ENCODE data around the gene TGFBR3L. TPM values are rescaled to one million over a fixed set of nuclear protein-coding genes. Genes with fewer than 3 reads are reported as not detected.
"Not testable (repeated sequence)": the region's sequence is repeated elsewhere in the genome, so short reads cannot be mapped to it uniquely, and the experiment has no call there.

Gene TGFBR3L
- total RNA-seq, 1 experiment from 2014 or later: 3.3 TPM

DNA sequence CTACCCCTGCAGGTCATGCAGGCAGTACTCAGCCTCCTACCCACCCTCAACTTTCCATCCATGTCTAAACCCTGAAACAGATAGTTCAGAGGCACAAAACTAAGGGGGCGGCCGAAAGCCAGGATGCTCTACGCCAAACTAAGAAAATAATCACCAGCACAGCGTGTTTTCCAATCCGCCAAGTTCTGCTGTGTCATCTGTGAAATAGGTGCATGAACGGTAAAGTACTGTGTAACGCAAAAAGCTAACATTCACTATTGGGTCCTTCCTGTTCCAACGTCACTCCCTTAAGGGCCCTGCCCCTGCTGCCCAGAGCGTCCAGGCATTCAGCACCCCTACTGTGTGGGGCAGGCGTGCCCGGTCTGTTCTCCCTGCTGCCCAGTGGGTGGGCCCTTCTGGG is 41.1 kb downstream of the TGFBR3L start:
- H3K27me3 Mint-ChIP-seq (ENCODE audit: insufficient read depth, unreplicated experiment): no peaks in the 10 kb centered on the region
- ChIA-PET CTCF (interaction anchor here (0.8 kb wide), 1 partner anchor 47 kb away, joined by 4 read pairs; no protein-coding TSS in a partner anchor), POLR2A (no interaction called here)
- BruUV-seq (replicated peaks): no TSS peak
- H3K4me1 Mint-ChIP-seq (ENCODE audit: insufficient read depth, unreplicated experiment): peaks cover 5% of the 10 kb centered on the region
- no peaks in the 10 kb centered on the region for H3K9me3 Mint-ChIP-seq (ENCODE audit: unreplicated experiment)
- no peak overlapping the region for H3K27ac Mint-ChIP-seq (ENCODE audit: low read depth, unreplicated experiment)
- intact Hi-C loops (cut with micrococcal nuclease): no loop called here
- TF ChIP-seq, protein P1, sequence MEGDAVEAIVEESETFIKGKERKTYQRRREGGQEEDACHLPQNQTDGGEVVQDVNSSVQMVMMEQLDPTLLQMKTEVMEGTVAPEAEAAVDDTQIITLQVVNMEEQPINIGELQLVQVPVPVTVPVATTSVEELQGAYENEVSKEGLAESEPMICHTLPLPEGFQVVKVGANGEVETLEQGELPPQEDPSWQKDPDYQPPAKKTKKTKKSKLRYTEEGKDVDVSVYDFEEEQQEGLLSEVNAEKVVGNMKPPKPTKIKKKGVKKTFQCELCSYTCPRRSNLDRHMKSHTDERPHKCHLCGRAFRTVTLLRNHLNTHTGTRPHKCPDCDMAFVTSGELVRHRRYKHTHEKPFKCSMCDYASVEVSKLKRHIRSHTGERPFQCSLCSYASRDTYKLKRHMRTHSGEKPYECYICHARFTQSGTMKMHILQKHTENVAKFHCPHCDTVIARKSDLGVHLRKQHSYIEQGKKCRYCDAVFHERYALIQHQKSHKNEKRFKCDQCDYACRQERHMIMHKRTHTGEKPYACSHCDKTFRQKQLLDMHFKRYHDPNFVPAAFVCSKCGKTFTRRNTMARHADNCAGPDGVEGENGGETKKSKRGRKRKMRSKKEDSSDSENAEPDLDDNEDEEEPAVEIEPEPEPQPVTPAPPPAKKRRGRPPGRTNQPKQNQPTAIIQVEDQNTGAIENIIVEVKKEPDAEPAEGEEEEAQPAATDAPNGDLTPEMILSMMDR (IDR thresholded peaks at IDR 0.05; ENCODE audit: unreplicated experiment): no peak
- H3K36me3 Mint-ChIP-seq (ENCODE audit: insufficient read depth, unreplicated experiment): peaks cover 35% of the 10 kb centered on the region
- no peak overlapping the region for H3K4me3 Mint-ChIP-seq (ENCODE audit: unreplicated experiment)
- DNase-seq (ENCODE audit: unreplicated experiment): no peak

DNA sequence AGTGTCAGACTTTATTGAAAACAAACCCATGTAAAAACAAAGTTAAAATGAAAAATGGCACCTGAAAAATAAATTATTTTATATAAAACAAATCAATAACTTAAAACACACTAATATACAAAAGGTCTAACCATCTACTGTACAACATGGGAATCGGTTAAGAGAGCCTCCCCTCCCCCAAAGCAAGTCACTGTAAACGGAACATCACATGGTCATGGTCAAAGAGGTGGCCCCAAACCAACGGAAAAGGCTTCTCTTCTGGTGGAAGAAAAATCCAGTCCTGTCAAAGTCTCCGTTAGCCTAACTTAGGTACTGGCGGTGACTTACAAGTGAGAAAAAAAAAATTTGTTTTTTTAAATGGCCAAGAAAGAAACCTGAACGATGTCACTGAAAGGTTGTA is 44.6 kb downstream of the TGFBR3L start:
- H3K9me3 Mint-ChIP-seq (ENCODE audit: unreplicated experiment): no peaks in the 10 kb centered on the region
- intact Hi-C loops (cut with micrococcal nuclease): no loop called here
- no TSS peak for BruUV-seq (replicated peaks)
- H3K4me3 Mint-ChIP-seq (ENCODE audit: unreplicated experiment): no peak overlapping the region
- TF ChIP-seq, protein P1 (IDR thresholded peaks at IDR 0.05; ENCODE audit: unreplicated experiment): no peak
- H3K36me3 Mint-ChIP-seq (ENCODE audit: insufficient read depth, unreplicated experiment): peaks cover 54% of the 10 kb centered on the region
- H3K27me3 Mint-ChIP-seq (ENCODE audit: insufficient read depth, unreplicated experiment): no peaks in the 10 kb centered on the region
- ChIA-PET CTCF (interaction anchor here (0.6 to 1.2 kb wide), 2 partner anchors 11 to 13 kb away, joined by 3 to 4 read pairs; no protein-coding TSS in a partner anchor), POLR2A (interaction anchor here (0.6 to 1.4 kb wide), 2 partner anchors 9 to 16 kb away, joined by 3 read pairs; partner anchors contain the start of gene TIMM44)
- DNase-seq (ENCODE audit: unreplicated experiment): no peak
- H3K4me1 Mint-ChIP-seq (ENCODE audit: insufficient read depth, unreplicated experiment): no peaks in the 10 kb centered on the region
- no peak overlapping the region for H3K27ac Mint-ChIP-seq (ENCODE audit: low read depth, unreplicated experiment)

DNA sequence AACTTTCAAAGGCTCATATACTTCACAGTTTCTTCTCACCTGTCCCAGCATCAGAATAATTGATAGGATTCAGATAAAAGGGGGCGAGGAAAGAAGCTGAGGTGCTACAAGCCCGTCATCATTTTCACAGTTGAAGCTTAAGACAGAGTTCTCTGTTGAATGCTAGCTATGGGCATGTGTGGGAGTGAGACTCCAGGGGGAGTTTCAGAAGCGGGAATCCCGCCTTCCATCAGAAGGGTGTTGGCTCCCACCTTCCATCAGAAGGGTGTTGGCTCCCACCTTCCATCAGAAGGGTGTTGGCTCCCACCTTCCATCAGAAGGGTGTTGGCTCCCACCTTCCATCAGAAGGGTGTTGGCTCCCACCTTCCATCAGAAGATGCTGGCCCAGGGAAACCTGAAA is 46.5 kb downstream of the TGFBR3L start:
- H3K9me3 Mint-ChIP-seq (ENCODE audit: unreplicated experiment); BruUV-seq (replicated peaks); intact Hi-C loops (cut with micrococcal nuclease); H3K4me3 Mint-ChIP-seq (ENCODE audit: unreplicated experiment); H3K27me3 Mint-ChIP-seq (ENCODE audit: insufficient read depth, unreplicated experiment); DNase-seq (ENCODE audit: unreplicated experiment); H3K4me1 Mint-ChIP-seq (ENCODE audit: insufficient read depth, unreplicated experiment); H3K27ac Mint-ChIP-seq (ENCODE audit: low read depth, unreplicated experiment): not testable (repeated sequence)
- CTCF ChIA-PET: interaction anchor here (1.2 kb wide), 1 partner anchor 41 kb away, joined by 3 read pairs; no protein-coding TSS in a partner anchor
- peaks cover 68% of the 10 kb centered on the region for H3K36me3 Mint-ChIP-seq (ENCODE audit: insufficient read depth, unreplicated experiment)
- POLR2A ChIA-PET: interaction anchor here (0.6 to 1.3 kb wide), 3 partner anchors 17 to 52 kb away, joined by 3 read pairs; no protein-coding TSS in a partner anchor

DNA sequence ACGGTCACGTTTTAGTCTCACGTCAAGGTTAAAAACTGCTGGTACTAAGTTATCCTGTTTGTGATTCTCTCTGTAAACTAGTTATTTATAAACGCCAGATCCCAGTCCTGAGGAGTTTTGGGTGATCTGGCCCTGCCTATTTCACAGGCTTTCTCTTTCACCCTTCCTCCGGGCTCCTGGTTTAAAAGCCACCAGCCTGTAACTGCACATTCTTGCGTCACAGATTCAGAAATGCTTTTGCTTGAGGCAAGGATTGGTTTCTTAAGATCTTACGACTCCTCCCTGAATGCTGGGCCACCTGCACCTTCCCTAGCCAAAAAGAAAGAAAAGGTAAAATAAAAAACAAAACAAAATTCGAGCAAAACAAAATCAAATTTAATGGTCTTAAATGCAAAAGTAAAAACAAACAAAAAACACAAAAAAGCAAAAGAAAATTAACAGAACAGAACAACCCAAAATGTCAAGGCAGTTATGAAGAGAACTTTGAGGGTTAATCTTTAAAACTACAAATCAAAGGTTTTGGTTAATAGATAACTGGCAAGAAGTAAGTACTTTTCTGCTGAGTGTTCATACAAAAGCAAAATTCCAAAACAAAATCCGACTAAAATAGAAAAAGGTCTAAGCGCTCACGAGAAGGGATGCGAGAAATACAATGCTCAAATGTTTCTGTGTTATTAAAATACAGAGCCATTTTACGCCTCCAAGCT is 47.4 kb downstream of the TGFBR3L start:
- H3K27me3 Mint-ChIP-seq (ENCODE audit: insufficient read depth, unreplicated experiment): no peaks in the 10 kb centered on the region
- intact Hi-C loops (cut with micrococcal nuclease): no loop called here
- DNase-seq (ENCODE audit: unreplicated experiment): no peak
- ChIA-PET POLR2A (interaction anchor here (0.6 kb wide), 1 partner anchor 482 kb away, joined by 3 read pairs; no protein-coding TSS in a partner anchor), CTCF (no interaction called here)
- BruUV-seq (replicated peaks): no TSS peak
- TF ChIP-seq, protein P1 (IDR thresholded peaks at IDR 0.05; ENCODE audit: unreplicated experiment): no peak
- no peaks in the 10 kb centered on the region for H3K4me1 Mint-ChIP-seq (ENCODE audit: insufficient read depth, unreplicated experiment)
- peaks cover 72% of the 10 kb centered on the region for H3K36me3 Mint-ChIP-seq (ENCODE audit: insufficient read depth, unreplicated experiment)
- no peak overlapping the region for H3K27ac Mint-ChIP-seq (ENCODE audit: low read depth, unreplicated experiment)
- H3K9me3 Mint-ChIP-seq (ENCODE audit: unreplicated experiment): no peaks in the 10 kb centered on the region
- no peak overlapping the region for H3K4me3 Mint-ChIP-seq (ENCODE audit: unreplicated experiment)

Measured in MCF 10A (cell line).